Activated T-helper 2 cell treated with anti-CD3 and anti-CD28 coated beads, Interferon-gamma antibody, Interleukin-2, Interleukin-4, amounts not matched to agents 10 μg/mL and 5 μg/mL and 100 μg/mL, durations not matched to agents 14 hours and 24 hours and 36 hours (primary cell): ENCODE measurements around the gene PARP16. TPM values are rescaled to one million over a fixed set of nuclear protein-coding genes. Genes with fewer than 3 reads are reported as not detected.

Source experiments
- DNase-seq: peaks from one replicate; pipeline ENCODE4 v3.0.0; 2021; ENCODE audit warnings: low spot score
- H3K27ac Mint-ChIP-seq: one replicate; pipeline ENCODE4 v1.8.0; 2021; ENCODE audit warnings: mixed read lengths
- H3K27me3 Mint-ChIP-seq: one replicate; pipeline ENCODE4 v1.8.0; 2021; ENCODE audit warnings: low read depth, mixed read lengths
- H3K36me3 Mint-ChIP-seq: one replicate; pipeline ENCODE4 v1.8.0; 2021; ENCODE audit warnings: low read depth, mixed read lengths
- H3K4me1 Mint-ChIP-seq: one replicate; pipeline ENCODE4 v1.8.0; 2021; ENCODE audit warnings: low read depth, mixed read lengths
- H3K4me3 Mint-ChIP-seq: one replicate; pipeline ENCODE4 v1.8.0; 2021; ENCODE audit warnings: low read depth, mild to moderate bottlenecking, moderate library complexity, mixed read lengths
- H3K9me3 Mint-ChIP-seq: one replicate; pipeline ENCODE4 v1.8.0; 2021; ENCODE audit warnings: mixed read lengths
- intact Hi-C: fragments of 100-400 bp; cut with micrococcal nuclease; formaldehyde crosslinking; loops from one replicate; pipeline ENCODE4 v1.15.1; 2023
- total RNA-seq: library from RNA; stranded (reverse); gene quantifications from 2 replicates; pipeline ENCODE4 v1.2.3, GENCODE V29; 2022

The PARP16 gene
- total RNA-seq, 1 donor from 2014 or later = 11.5 TPM

- Mint-ChIP-seq H3K4me1 (peaks cover 22% of the 10 kb centered on the region), H3K9me3 (no peaks in the 10 kb centered on the region), H3K27ac (no peak overlapping the region), H3K36me3 (no peaks in the 10 kb centered on the region), H3K27me3 (no peaks in the 10 kb centered on the region), H3K4me3 (no peak overlapping the region)
- DNase-seq = no peak
- intact Hi-C loops = loop anchor here (2.0 to 10.0 kb wide), 3 partner anchors 19 to 481 kb away; partner anchors contain the start of genes PARP16 and PIF1
Measured at GRCh38 chr15:65305776-65306175, 19.1 kb upstream of the PARP16 start.

GRCh38 chr15:65305150-65305758 lies 18.6 kb upstream of the PARP16 start:
- H3K4me1 Mint-ChIP-seq = peaks cover 22% of the 10 kb centered on the region
- DNase-seq = no peak
- peak overlapping the region; percentile 23 for H3K4me3 Mint-ChIP-seq
- H3K27ac Mint-ChIP-seq = peak overlapping the region; percentile 96
- intact Hi-C loops = loop anchor here (2.0 to 10.0 kb wide), 3 partner anchors 18 to 480 kb away; partner anchors contain the start of genes PARP16 and PIF1
- H3K9me3 Mint-ChIP-seq = no peaks in the 10 kb centered on the region
- H3K27me3 Mint-ChIP-seq = no peaks in the 10 kb centered on the region
- H3K36me3 Mint-ChIP-seq = no peaks in the 10 kb centered on the region

GRCh38 chr15:65304381-65305149 lies 17.9 kb upstream of the PARP16 start, which contains the start of gene RNU5B-1:
Gene RNU5B-1 (plus strand): TSS chr15:65304677.
- Mint-ChIP-seq H3K36me3 (no peaks in the 10 kb centered on the region), H3K27me3 (no peaks in the 10 kb centered on the region), H3K4me1 (peaks cover 22% of the 10 kb centered on the region), H3K27ac (peak within 1 kb of the TSS; percentile 96), H3K9me3 (no peaks in the 10 kb centered on the region), H3K4me3 (peak within 1 kb of the TSS; percentile 87)
- intact Hi-C loops = loop anchor here (1.0 to 10.0 kb wide), 5 partner anchors 8 to 480 kb away; partner anchors contain the start of genes CLPX, PARP16, PIF1 and RNU5A-1
- peak; percentile 85 for DNase-seq

GRCh38 chr15:65303687-65304380 lies 17.2 kb upstream of the PARP16 start:
- H3K36me3 Mint-ChIP-seq = no peaks in the 10 kb centered on the region
- peak overlapping the region; percentile 87 for H3K4me3 Mint-ChIP-seq
- H3K4me1 Mint-ChIP-seq = peaks cover 22% of the 10 kb centered on the region
- no peaks in the 10 kb centered on the region for H3K9me3 Mint-ChIP-seq
- H3K27ac Mint-ChIP-seq = peak overlapping the region; percentile 96
- intact Hi-C loops = loop anchor here (1.0 to 10.0 kb wide), 5 partner anchors 8 to 479 kb away; partner anchors contain the start of genes CLPX, PARP16, PIF1 and RNU5A-1
- H3K27me3 Mint-ChIP-seq = no peaks in the 10 kb centered on the region
- DNase-seq = no peak

- H3K4me1 Mint-ChIP-seq = peaks cover 29% of the 10 kb centered on the region
- intact Hi-C loops = loop anchor here (10.0 kb wide), 1 partner anchor 477 kb away; the partner anchor contains the start of gene PIF1
- H3K4me3 Mint-ChIP-seq = no peak overlapping the region
- H3K27ac Mint-ChIP-seq = no peak overlapping the region
- DNase-seq = no peak
- no peaks in the 10 kb centered on the region for H3K9me3 Mint-ChIP-seq
- H3K27me3 Mint-ChIP-seq = no peaks in the 10 kb centered on the region
- H3K36me3 Mint-ChIP-seq = no peaks in the 10 kb centered on the region
Measured at GRCh38 chr15:65302061-65302460, 15.4 kb upstream of the PARP16 start.

- Mint-ChIP-seq H3K4me1 (peaks cover 28% of the 10 kb centered on the region), H3K4me3 (no peak overlapping the region), H3K36me3 (no peaks in the 10 kb centered on the region), H3K27ac (no peak overlapping the region), H3K9me3 (no peaks in the 10 kb centered on the region), H3K27me3 (no peaks in the 10 kb centered on the region)
- intact Hi-C loops = loop anchor here (10.0 kb wide), 1 partner anchor 476 kb away; the partner anchor contains the start of gene PIF1
- DNase-seq = no peak
Measured at GRCh38 chr15:65300924-65301441, 14.3 kb upstream of the PARP16 start.

GRCh38 chr15:65298731-65299130 lies 12.0 kb upstream of the PARP16 start:
- intact Hi-C loops = loop anchor here (5.0 kb wide), 3 partner anchors 166 to 406 kb away; partner anchors contain the start of gene PDCD7
- Mint-ChIP-seq H3K27me3 (no peaks in the 10 kb centered on the region), H3K9me3 (no peaks in the 10 kb centered on the region), H3K4me3 (peak overlapping the region; percentile 84), H3K27ac (peak overlapping the region; percentile 63), H3K4me1 (peaks cover 18% of the 10 kb centered on the region), H3K36me3 (no peaks in the 10 kb centered on the region)
- DNase-seq = no peak

- DNase-seq = no peak
- Mint-ChIP-seq H3K4me3 (no peak overlapping the region), H3K27me3 (no peaks in the 10 kb centered on the region), H3K27ac (no peak overlapping the region), H3K36me3 (no peaks in the 10 kb centered on the region), H3K4me1 (peaks cover 24% of the 10 kb centered on the region), H3K9me3 (no peaks in the 10 kb centered on the region)
- intact Hi-C loops = no loop called here
Measured at GRCh38 chr15:65292938-65293518, 6.3 kb upstream of the PARP16 start.

- Mint-ChIP-seq H3K27ac (no peak overlapping the region), H3K36me3 (no peaks in the 10 kb centered on the region), H3K4me3 (no peak overlapping the region), H3K4me1 (peaks cover 35% of the 10 kb centered on the region), H3K27me3 (no peaks in the 10 kb centered on the region), H3K9me3 (no peaks in the 10 kb centered on the region)
- intact Hi-C loops = no loop called here
- no peak for DNase-seq
Measured at GRCh38 chr15:65290228-65290627, 3.5 kb upstream of the PARP16 start.

GRCh38 chr15:65289261-65289854 lies 2.7 kb upstream of the PARP16 start:
- no peak overlapping the region for H3K27ac Mint-ChIP-seq
- no peak for DNase-seq
- H3K4me1 Mint-ChIP-seq = peaks cover 33% of the 10 kb centered on the region
- no peaks in the 10 kb centered on the region for H3K27me3 Mint-ChIP-seq
- no peaks in the 10 kb centered on the region for H3K9me3 Mint-ChIP-seq
- no peak overlapping the region for H3K4me3 Mint-ChIP-seq
- H3K36me3 Mint-ChIP-seq = no peaks in the 10 kb centered on the region
- intact Hi-C loops = no loop called here

GRCh38 chr15:65287520-65287855 lies 805 bp upstream of the PARP16 start:
- Mint-ChIP-seq H3K27ac (peak overlapping the region; percentile 78), H3K9me3 (no peaks in the 10 kb centered on the region), H3K36me3 (peaks cover 3% of the 10 kb centered on the region), H3K4me3 (peak overlapping the region; percentile 83), H3K27me3 (no peaks in the 10 kb centered on the region), H3K4me1 (peaks cover 28% of the 10 kb centered on the region)
- intact Hi-C loops = loop anchor here (2.0 kb wide), 1 partner anchor 17 kb away; the partner anchor contains the start of gene RNU5B-1
- no peak for DNase-seq
